Measurements from ENCODE around the gene TDRD12.
"Not testable (repeated sequence)": the region's sequence is repeated elsewhere in the genome, so short reads cannot be mapped to it uniquely, and the experiment has no call there.

TDRD12 gene

GRCh38 chr19:32866564-32867265 is 147.1 kb downstream of the TDRD12 start:
- H3K27ac Mint-ChIP-seq, result peak overlapping the region in 1 of 3 experiments; percentile 17
- peaks cover 6% of the 10 kb centered on the region for H3K4me1 Mint-ChIP-seq
- no peaks in the 10 kb centered on the region for H3K9me3 Mint-ChIP-seq
- peaks cover 6% of the 10 kb centered on the region for H3K27me3 Mint-ChIP-seq (ENCODE audit: low read depth)
- TF ChIP-seq, protein P1, sequence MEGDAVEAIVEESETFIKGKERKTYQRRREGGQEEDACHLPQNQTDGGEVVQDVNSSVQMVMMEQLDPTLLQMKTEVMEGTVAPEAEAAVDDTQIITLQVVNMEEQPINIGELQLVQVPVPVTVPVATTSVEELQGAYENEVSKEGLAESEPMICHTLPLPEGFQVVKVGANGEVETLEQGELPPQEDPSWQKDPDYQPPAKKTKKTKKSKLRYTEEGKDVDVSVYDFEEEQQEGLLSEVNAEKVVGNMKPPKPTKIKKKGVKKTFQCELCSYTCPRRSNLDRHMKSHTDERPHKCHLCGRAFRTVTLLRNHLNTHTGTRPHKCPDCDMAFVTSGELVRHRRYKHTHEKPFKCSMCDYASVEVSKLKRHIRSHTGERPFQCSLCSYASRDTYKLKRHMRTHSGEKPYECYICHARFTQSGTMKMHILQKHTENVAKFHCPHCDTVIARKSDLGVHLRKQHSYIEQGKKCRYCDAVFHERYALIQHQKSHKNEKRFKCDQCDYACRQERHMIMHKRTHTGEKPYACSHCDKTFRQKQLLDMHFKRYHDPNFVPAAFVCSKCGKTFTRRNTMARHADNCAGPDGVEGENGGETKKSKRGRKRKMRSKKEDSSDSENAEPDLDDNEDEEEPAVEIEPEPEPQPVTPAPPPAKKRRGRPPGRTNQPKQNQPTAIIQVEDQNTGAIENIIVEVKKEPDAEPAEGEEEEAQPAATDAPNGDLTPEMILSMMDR (IDR thresholded peaks at IDR 0.05; ENCODE audit: unreplicated experiment in 3 of 3), result no peak
- peak overlapping the region in 1 of 3 experiments; percentile 11 for H3K4me3 Mint-ChIP-seq
- no peaks in the 10 kb centered on the region for H3K36me3 Mint-ChIP-seq (ENCODE audit: low read depth)

GRCh38 chr19:32867436-32867835 is 147.9 kb downstream of the TDRD12 start:
- not testable (repeated sequence) for H3K27ac Mint-ChIP-seq; H3K4me3 Mint-ChIP-seq; H3K36me3 Mint-ChIP-seq (ENCODE audit: low read depth); H3K4me1 Mint-ChIP-seq; H3K9me3 Mint-ChIP-seq; H3K27me3 Mint-ChIP-seq (ENCODE audit: low read depth)

DNA sequence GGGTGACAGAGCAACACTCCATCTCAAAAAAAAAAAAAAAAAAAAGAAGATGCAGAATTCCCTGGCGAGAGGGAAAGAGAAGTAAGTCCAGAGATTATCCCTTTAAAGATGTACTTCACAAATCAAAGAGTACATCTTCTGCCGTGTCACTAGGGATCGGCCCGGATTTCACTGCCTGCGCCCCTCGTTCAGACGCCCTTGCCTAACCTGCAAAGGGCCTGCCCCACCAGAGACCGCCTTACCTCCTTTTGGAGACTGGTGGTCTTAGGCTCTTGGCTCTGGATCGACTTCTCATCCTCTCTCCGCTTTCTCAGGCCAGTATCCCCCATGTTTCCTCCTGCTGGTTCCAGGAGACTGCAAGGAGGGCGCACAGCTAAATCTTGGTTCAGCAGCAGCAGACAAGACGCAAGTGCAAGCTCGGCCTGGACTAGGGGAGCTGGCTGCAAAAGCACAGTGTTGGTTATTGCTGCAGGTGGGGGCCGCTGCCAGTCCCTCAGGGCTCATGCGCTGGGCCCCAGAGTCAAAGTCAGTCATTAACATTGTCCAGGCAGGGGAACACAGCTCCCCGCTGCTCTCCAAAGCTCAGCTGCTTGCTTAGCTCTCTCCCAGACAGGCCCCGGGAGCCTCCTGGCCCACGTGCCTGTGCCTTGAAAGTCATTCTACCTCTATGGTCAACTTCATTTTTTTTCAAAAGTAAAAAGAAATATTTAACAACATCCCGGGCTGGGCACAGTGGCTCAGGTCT is 148.8 kb downstream of the TDRD12 start:
- Mint-ChIP-seq H3K4me3 (peak overlapping the region in 1 of 3 experiments; percentile 42), H3K27ac (peak overlapping the region; percentile 50 to 91 (median 82))

DNA sequence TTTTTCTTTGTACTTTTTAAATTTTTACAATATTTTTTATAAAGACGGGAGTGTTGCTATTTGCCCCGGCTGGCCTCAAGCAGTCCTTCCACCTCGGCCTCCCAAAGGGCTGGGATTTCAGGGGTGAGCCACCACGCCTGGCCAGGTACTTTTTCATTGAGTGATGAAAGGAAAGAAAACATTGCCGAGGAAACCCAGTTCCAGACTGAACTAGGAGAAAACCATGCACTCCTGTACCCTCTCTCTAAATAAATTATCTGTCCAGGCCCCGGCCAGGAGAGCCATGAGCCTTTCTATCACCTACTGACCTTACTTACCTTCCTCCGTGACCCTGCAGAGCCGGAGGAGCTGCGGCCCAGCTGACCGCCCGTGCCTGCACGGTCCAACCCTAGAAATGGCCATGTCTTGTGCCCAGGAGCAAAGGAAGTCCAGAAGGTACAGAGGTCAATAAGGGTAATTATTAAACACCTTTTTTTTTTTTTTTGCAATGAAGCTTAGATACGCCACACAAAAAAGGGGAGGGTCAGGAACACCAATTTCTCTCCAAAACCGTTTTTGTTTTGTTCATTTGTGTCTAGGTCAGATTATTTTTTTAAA is 149.9 kb downstream of the TDRD12 start, which contains the start of gene SLC7A9:
TSS of gene SLC7A9 (minus strand) at position 399 of the 597 bp plus-strand sequence. CDS start 1,233 bp downstream, outside the sequence.
- Mint-ChIP-seq H3K36me3 (ENCODE audit: low read depth) (no peaks in the 10 kb centered on the region), H3K9me3 (no peaks in the 10 kb centered on the region), H3K27me3 (ENCODE audit: low read depth) (peaks cover 6% of the 10 kb centered on the region), H3K4me3 (peak within 1 kb of the TSS in 1 of 3 experiments; percentile 65), H3K27ac (peak within 1 kb of the TSS; percentile 50 to 94 (median 87)), H3K4me1 (peaks cover 6% of the 10 kb centered on the region)
- TF ChIP-seq, protein P1 (IDR thresholded peaks at IDR 0.05; ENCODE audit: unreplicated experiment in 3 of 3), result no peak

More for the DNA sequence above, 148.8 kb downstream of the TDRD12 start:
- Mint-ChIP-seq H3K36me3 (ENCODE audit: low read depth) (no peaks in the 10 kb centered on the region), H3K4me1 (peaks cover 6% of the 10 kb centered on the region), H3K9me3 (no peaks in the 10 kb centered on the region), H3K27me3 (ENCODE audit: low read depth) (peaks cover 6% of the 10 kb centered on the region)
- TF ChIP-seq, protein P1 (IDR thresholded peaks at IDR 0.05; ENCODE audit: unreplicated experiment in 3 of 3), result no peak

- H3K4me3 Mint-ChIP-seq, result no peak overlapping the region
- peaks cover 6% of the 10 kb centered on the region for H3K27me3 Mint-ChIP-seq (ENCODE audit: low read depth)
- H3K36me3 Mint-ChIP-seq (ENCODE audit: low read depth), result no peaks in the 10 kb centered on the region
- peaks cover 6% of the 10 kb centered on the region for H3K4me1 Mint-ChIP-seq
- H3K9me3 Mint-ChIP-seq, result no peaks in the 10 kb centered on the region
- H3K27ac Mint-ChIP-seq, result peak overlapping the region in 1 of 3 experiments; percentile 94
- TF ChIP-seq, protein P1 (IDR thresholded peaks at IDR 0.05; ENCODE audit: unreplicated experiment in 3 of 3), result no peak
Observed at GRCh38 chr19:32869966-32870573, 150.5 kb downstream of the TDRD12 start.

DNA sequence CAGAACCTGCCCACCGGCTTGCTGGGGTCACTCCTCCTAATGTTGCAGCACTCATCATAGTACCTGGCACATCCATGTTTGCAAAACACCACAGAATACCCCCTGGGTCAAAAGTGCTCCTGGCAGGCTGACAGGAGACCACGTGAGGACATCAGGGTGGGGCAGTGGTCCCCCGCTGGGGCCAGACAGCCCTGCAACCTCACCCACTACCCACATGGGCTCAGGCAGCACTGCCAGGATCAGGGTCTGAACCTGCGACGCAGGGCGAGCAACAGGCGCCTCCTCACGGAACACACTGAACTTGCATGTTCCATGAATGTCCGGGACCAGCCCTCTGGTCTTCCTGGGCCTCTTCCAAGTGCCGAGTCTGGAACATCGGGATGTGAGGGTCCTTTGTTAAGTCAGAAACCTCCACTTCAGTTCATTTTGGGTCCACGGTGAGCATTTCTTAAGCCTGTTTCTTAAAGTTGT is 151.4 kb downstream of the TDRD12 start:
- H3K9me3 Mint-ChIP-seq, result no peaks in the 10 kb centered on the region
- TF ChIP-seq, protein P1 (IDR thresholded peaks at IDR 0.05; ENCODE audit: unreplicated experiment in 3 of 3), result no peak
- H3K27ac Mint-ChIP-seq, result no peak overlapping the region
- H3K36me3 Mint-ChIP-seq (ENCODE audit: low read depth), result no peaks in the 10 kb centered on the region
- no peak overlapping the region for H3K4me3 Mint-ChIP-seq
- peaks cover 6% of the 10 kb centered on the region for H3K27me3 Mint-ChIP-seq (ENCODE audit: low read depth)
- peaks cover 6% of the 10 kb centered on the region for H3K4me1 Mint-ChIP-seq

Data from nephron (organoid).